Smooth muscle cell (in vitro differentiated cells): ENCODE data around the gene ZIC5. TPM values are rescaled to one million over a fixed set of nuclear protein-coding genes. Genes with fewer than 3 reads are reported as not detected.

Experiments
- DNase-seq: peaks from one replicate; lab custom pipeline; 2025; ENCODE audit not compliant: unreplicated experiment; lab: John Stamatoyannopoulos, UW
- H2AFZ ChIP-seq: fragments of 200-600 bp; sonication (generic); 2 replicates; pipeline ENCODE4 v1.6.0; 2016; ENCODE audit warnings: antibody characterized with exemption, low read depth, mild to moderate bottlenecking
- H3F3A ChIP-seq: fragments of 200-600 bp; sonication (generic); 2 replicates; pipeline ENCODE4 v1.6.0; 2017; ENCODE audit warnings: antibody characterized with exemption, low read depth
- H3K27ac ChIP-seq: fragments of 200-600 bp; sonication (generic); 2 replicates; pipeline ENCODE4 v1.5.1; 2016; ENCODE audit warnings: low read depth, mild to moderate bottlenecking
- H3K27me3 ChIP-seq: fragments of 200-600 bp; sonication (generic); 2 replicates; pipeline ENCODE4 v1.6.1; 2016; ENCODE audit warnings: low read depth, mild to moderate bottlenecking
- H3K36me3 ChIP-seq: fragments of 200-600 bp; sonication (generic); 2 replicates; pipeline ENCODE4 v1.5.1; 2016; ENCODE audit warnings: low read depth
- H3K4me1 ChIP-seq: fragments of 200-600 bp; sonication (generic); 2 replicates; pipeline ENCODE4 v1.5.1; 2016; ENCODE audit warnings: low read depth
- H3K4me2 ChIP-seq: fragments of 200-600 bp; sonication (generic); 2 replicates; pipeline ENCODE4 v1.6.0; 2016; ENCODE audit warnings: mild to moderate bottlenecking
- H3K4me3 ChIP-seq: fragments of 200-600 bp; sonication (generic); 2 replicates; pipeline ENCODE4 v1.5.1; 2016; ENCODE audit warnings: mild to moderate bottlenecking
- H3K79me2 ChIP-seq: fragments of 200-600 bp; sonication (generic); 2 replicates; pipeline ENCODE4 v1.6.0; 2016; ENCODE audit warnings: low read depth, mild to moderate bottlenecking
- H3K9ac ChIP-seq: fragments of 200-600 bp; sonication (generic); 2 replicates; pipeline ENCODE4 v1.6.0; 2016; ENCODE audit warnings: low read depth
- H3K9me3 ChIP-seq: fragments of 200-600 bp; sonication (generic); replicated peaks from 2 replicates; pipeline ENCODE4 v1.5.1; 2016; ENCODE audit warnings: low read depth
- H4K20me1 ChIP-seq: fragments of 200-600 bp; sonication (generic); 2 replicates; pipeline ENCODE4 v1.6.0; 2016; ENCODE audit warnings: low read depth
- CTCF ChIP-seq: fragments of 200-600 bp; sonication (generic); IDR thresholded peaks from 2 replicates; pipeline ENCODE4 v1.5.1; 2017; ENCODE audit warnings: borderline replicate concordance, mild to moderate bottlenecking, antibody characterized with exemption; ENCODE audit not compliant: insufficient read depth, poor library complexity, severe bottlenecking
- WGBS: methylation state at CpG from one replicate; pipeline ENCODE4 v1.1.7; 2016; ENCODE audit warnings: low lambda C conversion rate; 5-methylcytosine and 5-hydroxymethylcytosine counted together
- polyA plus RNA-seq: library from polyadenylated mRNA; unstranded; fragments of >200 nt; fragmentation: Nextera tagmentation; extraction: Ambion mirVana; gene quantifications from 2 replicates; pipeline ENCODE4 v1.2.1, GENCODE V29; 2016
- total RNA-seq: library from RNA; depleted of rRNA; stranded (reverse); fragments of >200 nt; gene quantifications from 2 replicates; pipeline ENCODE4 v1.2.3, GENCODE V29; 2014

The ZIC5 gene
- total and polyA plus RNA-seq, 2 experiments from 2014 or later, result not detected

GRCh38 chr13:99972190-99972731 is 694 bp upstream of the ZIC5 start:
- Histone ChIP-seq H3K27ac (no peak overlapping the region), H3K9ac (no peak overlapping the region), H3K27me3 (peaks cover 96% of the 10 kb centered on the region), H3K4me1 (peaks cover 32% of the 10 kb centered on the region), H4K20me1 (peaks cover 5% of the 10 kb centered on the region), H3K9me3 (no peaks in the 10 kb centered on the region), H3K4me2 (no peak overlapping the region), H2AFZ (no peak overlapping the region), H3K79me2 (no peaks in the 10 kb centered on the region), H3K36me3 (no peaks in the 10 kb centered on the region), H3F3A (no peaks in the 10 kb centered on the region), H3K4me3 (no peak overlapping the region)
- 4% methylated on average over 18 of the region's 18 CpGs for WGBS
- no peak for TF ChIP-seq CTCF
- no peak for DNase-seq

GRCh38 chr13:99970651-99971575 is 654 bp downstream of the ZIC5 start:
- no peaks in the 10 kb centered on the region for H3K79me2 ChIP-seq
- H3K9ac ChIP-seq, result no peak overlapping the region
- WGBS, result 1% methylated on average over 80 of the region's 118 CpGs
- peak overlapping the region; percentile 87 for H3K4me2 ChIP-seq
- H3K9me3 ChIP-seq, result no peaks in the 10 kb centered on the region
- no peaks in the 10 kb centered on the region for H3K36me3 ChIP-seq
- peaks cover 96% of the 10 kb centered on the region for H3K27me3 ChIP-seq
- peaks cover 45% of the 10 kb centered on the region for H3K4me1 ChIP-seq
- H3F3A ChIP-seq, result no peaks in the 10 kb centered on the region
- no peak overlapping the region for H3K4me3 ChIP-seq
- no peak overlapping the region for H3K27ac ChIP-seq
- H4K20me1 ChIP-seq, result peaks cover 5% of the 10 kb centered on the region
- DNase-seq, result no peak
- no peak overlapping the region for H2AFZ ChIP-seq
- no peak for TF ChIP-seq CTCF

GRCh38 chr13:99969919-99970650 is 1.5 kb downstream of the ZIC5 start:
- Histone ChIP-seq H3K4me1 (peaks cover 48% of the 10 kb centered on the region), H3K27ac (no peak overlapping the region), H3K9ac (no peak overlapping the region), H3F3A (no peaks in the 10 kb centered on the region), H4K20me1 (peaks cover 5% of the 10 kb centered on the region), H3K36me3 (no peaks in the 10 kb centered on the region), H2AFZ (no peak overlapping the region), H3K4me2 (peak overlapping the region; percentile 87), H3K4me3 (peak overlapping the region; percentile 29), H3K27me3 (peaks cover 96% of the 10 kb centered on the region), H3K79me2 (no peaks in the 10 kb centered on the region), H3K9me3 (no peaks in the 10 kb centered on the region)
- WGBS, result under 1% methylated on average over 61 of the region's 79 CpGs
- TF ChIP-seq CTCF, result no peak
- no peak for DNase-seq
